ENCODE results near the gene H1-8.

The H1-8 gene

DNA sequence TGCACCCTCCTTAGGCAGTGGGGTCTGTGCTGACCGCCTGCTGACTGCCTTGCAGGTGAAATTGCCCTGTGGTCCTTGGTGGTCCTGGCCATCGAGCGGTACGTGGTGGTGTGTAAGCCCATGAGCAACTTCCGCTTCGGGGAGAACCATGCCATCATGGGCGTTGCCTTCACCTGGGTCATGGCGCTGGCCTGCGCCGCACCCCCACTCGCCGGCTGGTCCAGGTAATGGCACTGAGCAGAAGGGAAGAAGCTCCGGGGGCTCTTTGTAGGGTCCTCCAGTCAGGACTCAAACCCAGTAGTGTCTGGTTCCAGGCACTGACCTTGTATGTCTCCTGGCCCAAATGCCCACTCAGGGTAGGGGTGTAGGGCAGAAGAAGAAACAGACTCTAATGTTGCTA, 12.2 kb upstream of the H1-8 start:
- no peak for TF ChIP-seq CTCF (IDR thresholded peaks at IDR 0.05; ENCODE audit: control insufficient read depth, extremely low read depth, insufficient read depth)
- H3K4me3 ChIP-seq (ENCODE audit: low read depth, low read length) = no peak overlapping the region
- no peak for DNase-seq (ENCODE audit: low read depth)

- no peak overlapping the region for H3K4me3 ChIP-seq (ENCODE audit: low read depth, low read length)
- no peak for TF ChIP-seq CTCF (IDR thresholded peaks at IDR 0.05; ENCODE audit: control insufficient read depth, extremely low read depth, insufficient read depth)
- no peak for DNase-seq (ENCODE audit: low read depth)
Observed at GRCh38 chr3:129531699-129532098, 11.3 kb upstream of the H1-8 start.

DNA sequence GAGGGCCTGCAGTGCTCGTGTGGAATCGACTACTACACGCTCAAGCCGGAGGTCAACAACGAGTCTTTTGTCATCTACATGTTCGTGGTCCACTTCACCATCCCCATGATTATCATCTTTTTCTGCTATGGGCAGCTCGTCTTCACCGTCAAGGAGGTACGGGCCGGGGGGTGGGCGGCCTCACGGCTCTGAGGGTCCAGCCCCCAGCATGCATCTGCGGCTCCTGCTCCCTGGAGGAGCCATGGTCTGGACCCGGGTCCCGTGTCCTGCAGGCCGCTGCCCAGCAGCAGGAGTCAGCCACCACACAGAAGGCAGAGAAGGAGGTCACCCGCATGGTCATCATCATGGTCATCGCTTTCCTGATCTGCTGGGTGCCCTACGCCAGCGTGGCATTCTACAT, 10.7 kb upstream of the H1-8 start:
- no peak for DNase-seq (ENCODE audit: low read depth)
- H3K4me3 ChIP-seq (ENCODE audit: low read depth, low read length) = no peak overlapping the region
- TF ChIP-seq CTCF (IDR thresholded peaks at IDR 0.05; ENCODE audit: control insufficient read depth, extremely low read depth, insufficient read depth) = no peak

GRCh38 chr3:129533406-129533805, 9.6 kb upstream of the H1-8 start:
- no peak overlapping the region for H3K4me3 ChIP-seq (ENCODE audit: low read depth, low read length)
- DNase-seq (ENCODE audit: low read depth) = no peak
- no peak for TF ChIP-seq CTCF (IDR thresholded peaks at IDR 0.05; ENCODE audit: control insufficient read depth, extremely low read depth, insufficient read depth)

DNA sequence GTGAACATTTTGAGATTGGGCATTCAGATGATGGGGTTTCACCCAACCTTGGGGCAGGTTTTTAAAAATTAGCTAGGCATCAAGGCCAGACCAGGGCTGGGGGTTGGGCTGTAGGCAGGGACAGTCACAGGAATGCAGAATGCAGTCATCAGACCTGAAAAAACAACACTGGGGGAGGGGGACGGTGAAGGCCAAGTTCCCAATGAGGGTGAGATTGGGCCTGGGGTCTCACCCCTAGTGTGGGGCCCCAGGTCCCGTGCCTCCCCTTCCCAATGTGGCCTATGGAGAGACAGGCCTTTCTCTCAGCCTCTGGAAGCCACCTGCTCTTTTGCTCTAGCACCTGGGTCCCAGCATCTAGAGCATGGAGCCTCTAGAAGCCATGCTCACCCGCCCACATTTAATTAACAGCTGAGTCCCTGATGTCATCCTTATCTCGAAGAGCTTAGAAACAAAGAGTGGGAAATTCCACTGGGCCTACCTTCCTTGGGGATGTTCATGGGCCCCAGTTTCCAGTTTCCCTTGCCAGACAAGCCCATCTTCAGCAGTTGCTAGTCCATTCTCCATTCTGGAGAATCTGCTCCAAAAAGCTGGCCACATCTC, 8.4 kb upstream of the H1-8 start:
- no peak overlapping the region for H3K4me3 ChIP-seq (ENCODE audit: low read depth, low read length)
- TF ChIP-seq CTCF (IDR thresholded peaks at IDR 0.05; ENCODE audit: control insufficient read depth, extremely low read depth, insufficient read depth) = no peak
- no peak for DNase-seq (ENCODE audit: low read depth)

DNA sequence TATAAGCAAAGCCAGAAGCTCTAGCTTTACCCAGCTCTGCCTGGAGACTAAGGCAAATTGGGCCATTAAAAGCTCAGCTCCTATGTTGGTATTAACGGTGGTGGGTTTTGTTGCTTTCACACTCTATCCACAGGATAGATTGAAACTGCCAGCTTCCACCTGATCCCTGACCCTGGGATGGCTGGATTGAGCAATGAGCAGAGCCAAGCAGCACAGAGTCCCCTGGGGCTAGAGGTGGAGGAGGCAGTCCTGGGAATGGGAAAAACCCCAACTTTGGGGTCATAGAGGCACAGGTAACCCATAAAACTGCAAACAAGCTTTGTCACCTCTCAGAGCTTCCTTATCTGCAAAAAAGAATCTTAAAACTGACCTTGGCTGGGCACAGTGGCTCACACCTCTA, 7.9 kb upstream of the H1-8 start:
- no peak for TF ChIP-seq CTCF (IDR thresholded peaks at IDR 0.05; ENCODE audit: control insufficient read depth, extremely low read depth, insufficient read depth)
- DNase-seq (ENCODE audit: low read depth) = no peak
- H3K4me3 ChIP-seq (ENCODE audit: low read depth, low read length) = no peak overlapping the region

GRCh38 chr3:129536374-129536667, 6.7 kb upstream of the H1-8 start:
- H3K4me3 ChIP-seq (ENCODE audit: low read depth, low read length) = no peak overlapping the region
- no peak for DNase-seq (ENCODE audit: low read depth)
- no peak for TF ChIP-seq CTCF (IDR thresholded peaks at IDR 0.05; ENCODE audit: control insufficient read depth, extremely low read depth, insufficient read depth)

Measured in LNCaP clone FGC (cell line).